Adrenal gland (tissue), 12 donors: Measurements from ENCODE around the gene DAPK2. TPM values are rescaled to one million over a fixed set of nuclear protein-coding genes. Genes with fewer than 3 reads are reported as not detected.

Experiments used
- DNase-seq, 7 donors: peaks; one replicate each; pipeline ENCODE4 v3.0.0-alpha.2; 2019 to 2020
- H3K27ac ChIP-seq, 5 donors: fragments of 200-600 bp; sonication (generic) in 4 of 5; 1 replicate in 3 of 5; 2 replicates in 2 of 5; pipeline versions ENCODE4 v1.5.1 to v1.8.0; 2016 to 2020; ENCODE audit warnings: mild to moderate bottlenecking in 1 of 5
- H3K27me3 ChIP-seq: fragments of 200-600 bp; 2 replicates; pipeline ENCODE4 v1.8.0; 2021
- H3K36me3 ChIP-seq, 2 donors: fragments of 200-600 bp; replicated peaks in 1 of 2; 1 replicate in 1 of 2; 2 replicates in 1 of 2; pipeline versions ENCODE4 v1.5.1 to v1.8.0; 2018 to 2022
- H3K4me1 ChIP-seq, 2 donors: fragments of 200-600 bp; replicated peaks in 1 of 2; 1 replicate in 1 of 2; 2 replicates in 1 of 2; pipeline versions ENCODE4 v1.5.1 to v1.8.0; 2018 to 2021
- H3K4me3 ChIP-seq, 4 donors: fragments of 200-600 bp; sonication (generic) in 3 of 4; one replicate each; pipeline ENCODE4 v1.5.1; 2016 to 2018
- H3K9me3 ChIP-seq, 3 donors: fragments of 200-600 bp; sonication (generic) in 1 of 3; replicated peaks in 1 of 3; 1 replicate in 2 of 3; 2 replicates in 1 of 3; pipeline versions ENCODE4 v1.5.1 to v1.8.0; 2016 to 2021
- CTCF ChIP-seq, 6 experiments: fragments of 450-650 bp in 4 of 6; fragments of 200-600 bp in 2 of 6; sonication (generic) in 1 of 6; IDR thresholded peaks; 1 replicate in 5 of 6; 2 replicates in 1 of 6; pipeline versions ENCODE4 v1.5.1 to v1.8.0; 2016 to 2021; ENCODE audit warnings: antibody characterized with exemption in 6 of 6, mild to moderate bottlenecking in 2 of 6, moderate library complexity in 1 of 6
- POLR2A ChIP-seq, 2 donors: fragments of 450-650 bp; IDR thresholded peaks; one replicate each; pipeline ENCODE4 v1.6.1; 2017; ENCODE audit warnings: antibody characterized with exemption in 2 of 2, mild to moderate bottlenecking in 2 of 2, moderate library complexity in 1 of 2
- WGBS, 4 donors: extraction: QIAGEN DNeasy Blood & Tissue Kit in 2 of 4; methylation state at CpG; one replicate each; pipeline versions ENCODE4 v1.1.5 to v1.1.7; 2013 to 2017; 5-methylcytosine and 5-hydroxymethylcytosine counted together
- intact Hi-C, 2 donors: fragments of 100-400 bp; cut with DNase I; formaldehyde crosslinking; loops; one replicate each; pipeline versions ENCODE4 v1.14.1 to v1.15.0; 2022 to 2023
- polyA plus RNA-seq, 3 donors: library from polyadenylated mRNA; stranded (reverse); fragments of 200-250 nt in 2 of 3; fragments of 350-450 nt in 1 of 3; fragmentation: Illumina TruSeq in 1 of 3; extraction: RNeasy Lipid Tissue Mini Kit (QIAGEN cat#74804) in 1 of 3; gene quantifications; one replicate each; pipeline ENCODE4 v1.2.3, GENCODE V29; 2013 to 2014
- total RNA-seq, 9 donors: library from RNA; depleted of rRNA in 4 of 9; stranded (reverse); fragments of >200 nt in 4 of 9; fragments of 120-200 nt in 1 of 9; fragmentation: NEBNext Ultra II Directional in 1 of 9; extraction: Animal tissue kit (Norgen Biotek cat#: 25700) in 1 of 9; gene quantifications; one replicate each; pipeline versions ENCODE4 v1.1.0 to v1.2.4, GENCODE V29; 2013 to 2023
- donor health status: healthy with polysubstance abuse.
- donor health status: Bipolar disorder and iron deficiency.
- donor health status: DM: yes; HTN: yes; CAD: no.
- donor health status: DM: no; HTN: no; CAD: no.
- donor health status: DM: no; HTN: no; CAD: no.
- donor health status: DM: yes; HTN: yes; CAD: no.

DAPK2 gene
- total and polyA plus RNA-seq, 12 donors, result 0.97 to 8.7 (median 6.1) TPM

GRCh38 chr15:64001148-64001547, 45.1 kb downstream of the DAPK2 start:
- no peak overlapping the region for H3K27ac ChIP-seq
- no peak overlapping the region for H3K4me3 ChIP-seq
- WGBS, 4 donors, result 68 to 87% (median 85%) methylated on average over 5 of the region's 5 CpGs
- TF ChIP-seq POLR2A (IDR thresholded peaks at IDR 0.05) (no peak), CTCF (IDR thresholded peaks at IDR 0.05) (no peak)
- no peaks in the 10 kb centered on the region for H3K36me3 ChIP-seq
- no peak for DNase-seq
- H3K27me3 ChIP-seq, result no peaks in the 10 kb centered on the region
- intact Hi-C loops, result no loop called here
- peaks cover 11 to 20% of the 10 kb centered on the region in 2 donors for H3K4me1 ChIP-seq
- H3K9me3 ChIP-seq, result no peaks in the 10 kb centered on the region

- TF ChIP-seq POLR2A (IDR thresholded peaks at IDR 0.05) (no peak), CTCF (IDR thresholded peaks at IDR 0.05) (no peak)
- WGBS, 4 donors, result 96 to 100% (median 97%) methylated on average over 4 of the region's 4 CpGs
- H3K36me3 ChIP-seq, result no peaks in the 10 kb centered on the region
- no peak for DNase-seq
- H3K4me3 ChIP-seq, result no peak overlapping the region
- no peak overlapping the region for H3K27ac ChIP-seq
- no peaks in the 10 kb centered on the region for H3K27me3 ChIP-seq
- peaks cover 11 to 20% of the 10 kb centered on the region in 2 donors for H3K4me1 ChIP-seq
- intact Hi-C loops, result no loop called here
- no peaks in the 10 kb centered on the region for H3K9me3 ChIP-seq
Measured at GRCh38 chr15:64000183-64000951, 45.9 kb downstream of the DAPK2 start.

- H3K4me1 ChIP-seq, result peaks cover 10 to 11% of the 10 kb centered on the region in 2 donors
- peak overlapping the region in 1 of 5 donors; percentile 52 for H3K27ac ChIP-seq
- TF ChIP-seq POLR2A (IDR thresholded peaks at IDR 0.05) (no peak), CTCF (IDR thresholded peaks at IDR 0.05) (no peak)
- DNase-seq, result peak in 6 of 7 donors; percentile 47 to 69 (median 58)
- WGBS, 4 donors, result 3 to 12% (median 8%) methylated on average over 3 of the region's 3 CpGs; no CpG with 5 or more reads in 1 of the 4 donors
- H3K9me3 ChIP-seq, result no peaks in the 10 kb centered on the region
- intact Hi-C loops, result no loop called here
- no peak overlapping the region for H3K4me3 ChIP-seq
- H3K36me3 ChIP-seq, result no peaks in the 10 kb centered on the region
- no peaks in the 10 kb centered on the region for H3K27me3 ChIP-seq
Measured at GRCh38 chr15:63999177-63999576, 47.1 kb downstream of the DAPK2 start.

GRCh38 chr15:63998489-63998888, 47.8 kb downstream of the DAPK2 start:
- 64 to 82% (median 74%) methylated on average over 7 to 8 of the region's 8 CpGs for WGBS, 4 donors
- intact Hi-C loops, result no loop called here
- Histone ChIP-seq H3K4me3 (no peak overlapping the region), H3K27ac (peak overlapping the region in 1 of 5 donors; percentile 52), H3K4me1 (peaks cover 10 to 11% of the 10 kb centered on the region in 2 donors), H3K27me3 (no peaks in the 10 kb centered on the region), H3K36me3 (no peaks in the 10 kb centered on the region), H3K9me3 (no peaks in the 10 kb centered on the region)
- TF ChIP-seq POLR2A (IDR thresholded peaks at IDR 0.05), result no peak
- no peak for TF ChIP-seq CTCF (IDR thresholded peaks at IDR 0.05)
- DNase-seq, result peak in 1 of 7 donors; percentile 9
